ENCODE data around the gene FUT1.
A peak's percentile ranks its signal among the peaks of the same experiment; 100 is the strongest.
"Not testable (repeated sequence)": the region's sequence is repeated elsewhere in the genome, so short reads cannot be mapped to it uniquely, and the experiment has no call there.

The FUT1 gene

GRCh38 chr19:48752496-48753365, at the start of gene FUT1:
Gene FUT1, minus strand, starts transcription at chr19:48752641. Its CDS starts 1,360 bp downstream, at chr19:48751281.
- DNase-seq = peak; percentile 72

- no peak for DNase-seq
Measured at GRCh38 chr19:48799358-48800300, 47.2 kb upstream of the FUT1 start.

DNA sequence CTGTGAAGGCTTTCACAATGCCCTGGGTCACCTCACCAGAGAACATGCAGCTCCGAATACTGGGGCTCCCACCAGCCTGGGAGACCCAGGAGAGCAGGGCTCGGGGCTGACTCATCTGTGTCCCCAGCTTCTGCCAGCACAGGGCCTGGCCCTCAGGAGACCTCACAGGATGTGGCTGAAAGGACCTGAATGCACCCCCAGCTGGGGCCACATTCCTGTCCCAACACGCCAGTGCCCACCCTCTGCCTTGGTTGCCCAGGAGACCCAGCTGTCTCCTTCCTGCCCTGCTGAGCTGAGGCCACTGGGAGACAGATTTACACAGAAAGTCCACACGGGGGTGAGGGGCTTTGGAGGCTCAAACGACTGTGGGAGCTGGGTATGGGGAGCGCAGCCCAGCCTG, 46.5 kb upstream of the FUT1 start:
- DNase-seq = no peak

GRCh38 chr19:48797103-48797502, 44.7 kb upstream of the FUT1 start:
- DNase-seq = no peak

- DNase-seq = no peak
Measured at GRCh38 chr19:48796298-48797083, 44.0 kb upstream of the FUT1 start.

DNA sequence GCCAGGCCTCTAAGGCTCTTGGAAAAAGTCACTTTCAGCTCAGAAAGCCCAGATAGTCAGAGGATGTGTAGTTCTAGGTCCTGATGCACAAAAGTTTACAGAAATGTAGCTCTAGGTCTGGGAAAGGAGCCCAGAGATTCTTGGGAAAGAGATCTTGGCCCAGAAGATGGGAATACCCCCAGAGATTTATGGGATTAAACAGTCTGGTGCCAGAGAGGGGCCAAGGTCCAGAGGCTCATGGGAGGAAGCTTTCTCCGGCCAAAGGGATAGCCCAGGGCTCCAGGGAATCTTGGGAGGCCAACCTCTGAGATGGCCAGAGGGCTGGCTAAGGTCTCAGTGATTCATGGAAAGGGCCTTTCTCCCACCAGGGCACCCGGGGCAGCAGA, 43.2 kb upstream of the FUT1 start:
- DNase-seq = no peak

GRCh38 chr19:48795055-48795684, 42.7 kb upstream of the FUT1 start:
- peak; percentile 93 for DNase-seq

DNA sequence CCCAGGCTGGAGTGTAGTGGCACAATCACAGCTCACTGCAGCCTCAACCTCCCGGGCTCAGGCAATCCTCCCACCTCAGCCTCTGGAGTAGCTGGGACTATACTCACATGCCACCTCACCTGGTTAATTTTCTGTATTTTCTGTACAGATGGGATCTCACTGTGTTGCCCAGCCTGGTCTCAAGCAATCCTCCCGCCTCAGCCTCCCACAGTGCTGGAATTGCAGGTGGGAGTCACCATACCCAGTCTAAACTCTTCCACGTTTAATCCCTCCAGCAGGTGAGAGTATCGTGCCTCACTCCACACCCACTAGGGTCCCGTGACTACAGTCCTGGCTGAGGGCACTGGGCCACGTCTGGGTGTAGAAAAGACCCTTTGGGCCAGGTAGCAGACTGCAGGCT, 41.9 kb upstream of the FUT1 start:
- DNase-seq = no peak

- no peak for DNase-seq
Measured at GRCh38 chr19:48793271-48793670, 40.8 kb upstream of the FUT1 start.

DNA sequence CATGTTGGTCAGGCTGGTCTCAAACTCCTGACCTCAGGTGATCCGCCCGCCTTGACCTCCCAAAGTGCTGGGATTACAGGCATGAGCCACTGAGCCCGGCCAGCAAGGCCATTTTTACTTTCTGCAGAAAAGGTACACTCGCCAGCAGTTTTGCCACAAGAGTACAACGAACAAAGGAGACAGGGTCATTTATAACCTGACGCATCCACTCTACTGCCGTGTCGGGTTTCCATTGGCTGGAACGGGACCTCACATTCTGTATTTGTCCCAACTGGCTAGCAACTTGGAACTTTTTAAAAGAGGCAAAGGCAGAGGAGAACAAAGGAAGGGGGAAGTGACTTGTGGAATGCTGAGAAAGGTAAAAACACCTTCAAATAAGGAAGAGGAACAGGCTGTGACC, 34.9 kb upstream of the FUT1 start:
- DNase-seq = not testable (repeated sequence)

DNA sequence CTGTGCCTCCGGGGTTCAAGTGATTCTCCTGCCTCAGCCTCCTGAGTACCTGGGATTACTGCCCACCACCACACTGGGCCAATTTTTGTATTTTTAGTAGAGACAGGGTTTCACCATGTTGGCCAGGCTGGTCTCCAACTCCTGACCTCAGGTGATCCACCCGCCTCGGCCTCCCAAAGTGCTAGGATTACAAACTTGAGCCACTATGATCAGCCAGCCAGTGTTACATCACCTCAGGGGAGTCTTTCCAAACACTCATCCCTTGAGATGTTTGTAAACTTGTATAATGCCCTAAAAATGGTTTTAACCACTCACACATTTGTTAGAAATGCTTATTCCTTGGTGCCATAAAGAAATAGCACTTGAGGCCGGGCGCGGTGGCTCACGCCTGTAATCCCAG, 34.0 kb upstream of the FUT1 start:
- not testable (repeated sequence) for DNase-seq

DNA sequence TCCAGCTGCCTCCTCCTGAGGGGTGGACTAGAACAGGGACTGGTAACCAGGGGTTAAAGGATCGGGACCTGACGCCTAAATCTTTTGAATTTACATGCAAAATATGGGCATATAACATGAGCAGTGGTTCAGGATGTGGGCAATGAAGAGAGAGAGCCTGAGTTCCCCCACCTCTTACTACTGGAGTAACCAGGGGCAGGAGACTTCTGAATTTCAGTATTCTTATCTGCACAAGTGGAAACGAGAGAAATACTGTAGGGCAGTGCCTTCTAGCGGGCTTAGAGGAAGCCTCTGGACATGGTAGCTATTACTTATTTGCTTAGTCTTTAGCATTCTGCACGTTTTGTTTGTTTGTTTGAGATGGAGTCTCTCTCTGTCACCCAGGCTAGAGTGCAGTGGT, 32.1 kb upstream of the FUT1 start:
- DNase-seq = no peak

GRCh38 chr19:48780631-48781391, 28.4 kb upstream of the FUT1 start:
- DNase-seq = no peak

GRCh38 chr19:48779636-48780035, 27.2 kb upstream of the FUT1 start:
- DNase-seq = no peak

DNA sequence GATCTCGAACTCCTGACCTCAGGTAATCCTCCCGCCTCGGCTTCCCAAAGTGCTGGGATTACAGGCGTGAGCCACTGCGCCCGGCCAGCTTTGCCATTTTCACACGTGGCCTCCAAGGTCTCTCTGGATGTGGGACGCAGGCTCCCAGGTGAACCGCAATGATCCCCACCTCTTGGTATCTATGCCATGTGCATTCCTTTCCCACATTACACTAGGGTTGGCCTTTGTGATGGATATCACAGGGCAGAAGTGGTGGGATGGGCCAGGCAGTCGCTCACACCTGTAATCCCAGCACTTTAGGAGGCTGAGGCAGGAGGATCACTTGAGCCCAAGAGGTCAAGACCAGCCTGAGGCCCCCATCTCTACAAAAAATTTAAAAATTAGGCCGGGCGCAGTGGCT, 25.3 kb upstream of the FUT1 start:
- DNase-seq = no peak

- DNase-seq = no peak
Measured at GRCh38 chr19:48777139-48777538, 24.7 kb upstream of the FUT1 start.

DNA sequence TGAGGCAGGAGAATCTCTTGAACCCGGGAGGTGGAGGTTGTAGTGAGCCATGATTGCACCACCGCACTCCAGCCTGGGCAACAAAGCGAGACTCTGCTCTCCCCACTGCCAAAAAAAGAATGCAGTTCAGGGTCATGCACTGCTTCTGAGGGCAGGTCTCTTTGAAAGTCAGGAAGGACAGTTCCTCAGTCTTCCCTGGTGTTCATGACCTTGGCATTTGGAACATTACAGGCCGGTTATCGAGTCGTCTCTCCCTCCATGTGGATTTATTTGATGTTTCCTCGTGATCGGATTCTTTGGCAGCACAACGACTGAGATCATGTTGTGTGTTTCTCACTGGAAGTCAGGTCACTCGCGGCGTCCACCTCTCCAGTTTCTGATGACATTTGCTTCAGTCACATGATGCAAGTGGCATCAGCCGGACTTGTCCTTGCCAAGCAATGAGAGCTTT, 20.1 kb upstream of the FUT1 start:
- DNase-seq = no peak

DNA sequence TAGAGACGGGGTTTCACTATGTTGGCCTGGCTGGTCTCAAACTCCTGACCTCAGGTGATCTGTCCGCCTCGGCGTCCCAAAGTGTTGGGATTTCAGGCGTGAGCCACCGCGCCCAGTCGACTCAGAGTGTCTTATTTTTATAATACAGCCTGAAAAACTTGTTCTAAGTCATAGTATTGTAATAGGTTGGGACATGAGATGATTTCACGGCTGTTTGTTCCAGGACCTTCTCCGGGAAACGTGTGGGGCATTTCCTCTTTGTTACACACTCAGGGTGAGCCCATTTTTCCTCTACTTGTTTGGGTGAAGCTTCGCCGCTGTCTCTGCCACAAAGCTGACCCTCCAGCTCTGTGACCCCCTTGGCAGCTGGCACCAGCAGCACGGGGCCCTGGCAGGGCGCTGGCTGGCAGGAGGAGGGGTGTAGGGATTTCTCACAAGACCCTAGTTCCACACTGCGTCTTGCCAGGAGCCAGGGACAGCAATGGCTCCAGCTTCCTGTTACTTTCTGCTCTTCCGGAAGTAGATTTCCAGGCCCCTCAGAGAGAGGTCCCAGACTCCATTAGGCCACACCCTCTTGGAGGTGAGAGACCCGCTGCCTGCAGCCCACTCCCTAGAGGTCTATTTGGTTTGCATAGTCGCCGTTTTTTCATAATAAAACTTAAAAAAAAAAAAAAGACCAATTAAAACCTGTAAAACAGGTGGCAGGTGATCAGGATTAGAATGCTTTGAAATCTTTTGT, 18.5 kb upstream of the FUT1 start:
- DNase-seq = no peak

DNA sequence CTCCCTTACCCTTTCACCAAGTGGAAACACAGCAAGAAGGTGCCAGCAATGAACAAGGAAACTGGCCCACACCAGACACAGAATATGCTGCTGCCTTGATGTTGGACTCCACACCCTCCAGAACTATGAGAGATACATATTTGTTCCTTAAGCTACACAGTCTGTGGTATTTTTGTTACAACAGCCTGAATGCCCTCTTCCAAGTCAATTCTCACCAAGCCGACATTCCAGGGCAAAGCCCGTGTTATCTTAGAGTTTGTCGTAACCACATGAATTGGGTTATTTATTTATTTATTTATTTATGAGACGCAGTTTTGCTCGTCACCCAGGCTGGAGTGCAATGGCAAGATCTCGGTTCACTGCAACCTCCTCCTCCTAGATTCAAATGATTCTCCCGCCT, 17.8 kb upstream of the FUT1 start:
- DNase-seq = no peak

DNA sequence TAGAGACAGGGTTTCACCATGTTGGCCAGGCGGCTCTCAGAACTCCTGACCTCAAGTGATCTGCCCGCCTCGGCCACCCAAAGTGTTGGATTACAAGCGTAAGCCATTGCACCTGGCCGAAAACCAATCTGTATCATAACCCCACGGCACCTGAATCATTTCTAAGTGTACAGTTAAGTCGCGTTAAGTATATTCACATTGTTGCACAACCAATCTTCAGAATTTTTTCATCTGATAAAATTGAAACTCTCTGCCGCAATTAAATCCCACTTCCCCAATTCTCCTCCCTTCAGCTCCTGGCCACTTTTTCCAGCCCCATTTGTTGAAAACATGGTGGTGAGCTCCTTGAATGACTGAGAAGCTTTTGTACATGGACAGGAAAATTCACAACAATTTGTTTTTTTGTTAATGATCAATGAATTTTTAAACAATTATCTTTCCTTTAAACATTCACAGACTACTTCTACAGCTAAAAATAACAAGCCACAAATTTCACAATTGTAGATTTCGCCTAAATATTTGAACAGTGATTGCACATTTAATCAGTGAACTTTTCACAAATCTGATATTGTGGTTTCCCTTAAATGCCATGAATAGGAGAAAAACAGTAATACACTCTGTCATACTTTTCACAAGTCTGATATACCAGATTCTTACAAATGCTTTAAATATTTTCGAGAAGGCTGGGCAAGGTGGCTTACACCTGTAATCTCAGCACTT, 16.7 kb upstream of the FUT1 start:
- no peak for DNase-seq

Data from activated CD8-positive, alpha-beta memory T cell treated with anti-CD3 and anti-CD28 coated beads for 24 hours (primary cell).